ENCODE results near the gene PNPLA2.

The PNPLA2 gene

GRCh38 chr11:783581-784015 is 35.1 kb upstream of the PNPLA2 start:
- DNase-seq (ENCODE audit: low read depth), result peak; percentile 57

GRCh38 chr11:786235-787083 is 32.3 kb upstream of the PNPLA2 start:
- DNase-seq (ENCODE audit: low read depth), result no peak

GRCh38 chr11:787084-787675 is 31.5 kb upstream of the PNPLA2 start:
- no peak for DNase-seq (ENCODE audit: low read depth)

- DNase-seq (ENCODE audit: low read depth), result no peak
Observed at GRCh38 chr11:788009-788640, 30.6 kb upstream of the PNPLA2 start.

- DNase-seq (ENCODE audit: low read depth), result no peak
Observed at GRCh38 chr11:788953-789940, 29.5 kb upstream of the PNPLA2 start.

- DNase-seq (ENCODE audit: low read depth), result no peak
Observed at GRCh38 chr11:789943-790342, 28.8 kb upstream of the PNPLA2 start, which contains the start of gene CEND1. Gene CEND1 (minus strand): TSS chr11:790090. CDS start chr11:788576, 1,514 bp downstream.

GRCh38 chr11:790721-791564 is 27.8 kb upstream of the PNPLA2 start:
- no peak for DNase-seq (ENCODE audit: low read depth)

GRCh38 chr11:791658-792534 is 26.8 kb upstream of the PNPLA2 start:
- DNase-seq (ENCODE audit: low read depth), result no peak

- no peak for DNase-seq (ENCODE audit: low read depth)
Observed at GRCh38 chr11:792535-792821, 26.2 kb upstream of the PNPLA2 start.

GRCh38 chr11:792873-793272 is 25.8 kb upstream of the PNPLA2 start:
- DNase-seq (ENCODE audit: low read depth), result no peak

GRCh38 chr11:793556-793955 is 25.2 kb upstream of the PNPLA2 start:
- DNase-seq (ENCODE audit: low read depth), result no peak

GRCh38 chr11:794013-794765 is 24.5 kb upstream of the PNPLA2 start:
- DNase-seq (ENCODE audit: low read depth), result no peak

- DNase-seq (ENCODE audit: low read depth), result no peak
Observed at GRCh38 chr11:794766-795633, 23.7 kb upstream of the PNPLA2 start.

- DNase-seq (ENCODE audit: low read depth), result peak; percentile 58
Observed at GRCh38 chr11:795634-796564, 22.8 kb upstream of the PNPLA2 start.

GRCh38 chr11:796565-797295 is 22.0 kb upstream of the PNPLA2 start:
- DNase-seq (ENCODE audit: low read depth), result no peak

GRCh38 chr11:797296-798092 is 21.2 kb upstream of the PNPLA2 start:
- peak; percentile 62 for DNase-seq (ENCODE audit: low read depth)

All from stromal cell of bone marrow (primary cell).